ENCODE results near the gene AFF3. TPM values are rescaled to one million over a fixed set of nuclear protein-coding genes. Genes with fewer than 3 reads are reported as not detected.

The AFF3 gene
- total and polyA plus RNA-seq, 2 of the 8 experiments (the other 6 are each of a cell fraction or from before 2014, with no cell fraction given), result 0.27 to 3.0 TPM

- TF ChIP-seq CHD7 (IDR thresholded peaks at IDR 0.05; ENCODE audit: insufficient replicate concordance, low read length), result no peak
- no peak for TF ChIP-seq SRF (IDR thresholded peaks at IDR 0.05; ENCODE audit: low read depth, low read length)
- no peak for TF ChIP-seq YY1 (IDR thresholded peaks at IDR 0.05; ENCODE audit: low read depth, low read length)
- TF ChIP-seq RFX5 (IDR thresholded peaks at IDR 0.05; ENCODE audit: borderline replicate concordance, low read depth, low read length), result no peak
- TF ChIP-seq SIX5 (IDR thresholded peaks at IDR 0.05; ENCODE audit: low read depth, low read length), result no peak
- TF ChIP-seq BRCA1 (IDR thresholded peaks at IDR 0.05; ENCODE audit: low read depth, low read length), result no peak
- no peak for TF ChIP-seq EGR1 (IDR thresholded peaks at IDR 0.05; ENCODE audit: borderline replicate concordance, low read depth, low read length)
- TF ChIP-seq KDM5A (IDR thresholded peaks at IDR 0.05; ENCODE audit: low read length), result no peak
- TF ChIP-seq TEAD4 (IDR thresholded peaks at IDR 0.05; ENCODE audit: low read depth, low read length), result no peak
- no peak for TF ChIP-seq POU5F1 (IDR thresholded peaks at IDR 0.05; ENCODE audit: low read depth, low read length)
- TF ChIP-seq CREB1 (IDR thresholded peaks at IDR 0.05), result no peak
- TF ChIP-seq EZH2 (IDR thresholded peaks at IDR 0.05; ENCODE audit: low read depth, low read length, severe bottlenecking), result no peak
- TF ChIP-seq ATF3 (IDR thresholded peaks at IDR 0.05; ENCODE audit: insufficient read depth, low read depth, low read length), result no peak
Measured at GRCh38 chr2:100054426-100054825, 88.0 kb downstream of the AFF3 start (continued).
